Mesenchymal stem cell (in vitro differentiated cells and primary cell): ENCODE measurements around the gene SERPINE2.

Experiments
- DNase-seq: peaks from one replicate; pipeline ENCODE4 v3.0.0-alpha.2; 2013
- H2AFZ ChIP-seq: one replicate; pipeline ENCODE4 v1.6.1; 2013; ENCODE audit warnings: low read depth, mild to moderate bottlenecking, control low read depth, inconsistent platforms, low read length, moderate library complexity
- H2AK5ac ChIP-seq: 2 replicates; pipeline ENCODE4 v1.6.1; 2013; ENCODE audit warnings: low read length, moderate library complexity, mild to moderate bottlenecking, inconsistent platforms; ENCODE audit not compliant: severe bottlenecking
- H2BK120ac ChIP-seq: one replicate; pipeline ENCODE4 v1.6.1; 2013; ENCODE audit warnings: low read depth, mild to moderate bottlenecking, inconsistent platforms, low read length, moderate library complexity
- H2BK12ac ChIP-seq, 2 experiments: one replicate each; pipeline ENCODE4 v1.6.1; 2013; ENCODE audit warnings: inconsistent platforms in 2 of 2, low read length in 2 of 2, mild to moderate bottlenecking in 2 of 2, moderate library complexity in 2 of 2, control low read depth in 1 of 2
- H2BK15ac ChIP-seq: one replicate; pipeline ENCODE4 v1.6.1; 2013; ENCODE audit warnings: mild to moderate bottlenecking, low read depth, inconsistent platforms; ENCODE audit not compliant: poor library complexity, severe bottlenecking
- H2BK5ac ChIP-seq: 2 replicates; pipeline ENCODE4 v1.6.1; 2013; ENCODE audit warnings: low read depth, mild to moderate bottlenecking, low read length, control low read depth, inconsistent platforms; ENCODE audit not compliant: poor library complexity, severe bottlenecking
- H3K14ac ChIP-seq, 2 experiments: one replicate each; pipeline ENCODE4 v1.6.1; 2013; ENCODE audit warnings: inconsistent platforms in 2 of 2, low read length in 2 of 2, control low read depth in 1 of 2, mild to moderate bottlenecking in 1 of 2, moderate library complexity in 1 of 2
- H3K18ac ChIP-seq, 2 experiments: one replicate each; pipeline ENCODE4 v1.6.1; 2013; ENCODE audit warnings: inconsistent platforms in 2 of 2, low read length in 2 of 2, control low read depth in 1 of 2, low read depth in 1 of 2, mild to moderate bottlenecking in 1 of 2
- H3K23ac ChIP-seq, 2 experiments: one replicate each; pipeline ENCODE4 v1.6.1; 2013; ENCODE audit warnings: inconsistent platforms in 2 of 2, low read length in 2 of 2, mild to moderate bottlenecking in 2 of 2, moderate library complexity in 2 of 2, control low read depth in 1 of 2
- H3K27ac ChIP-seq: 2 replicates; pipeline ENCODE4 v1.5.1; 2013; ENCODE audit warnings: mild to moderate bottlenecking, moderate library complexity, low read length, control low read depth, inconsistent platforms; ENCODE audit not compliant: poor library complexity, severe bottlenecking
- H3K27me3 ChIP-seq, 2 experiments: 2 replicates each; pipeline versions ENCODE4 v1.6.1 to v1.7.0; 2013; ENCODE audit warnings: low read length in 2 of 2, mild to moderate bottlenecking in 2 of 2, moderate library complexity in 2 of 2, control low read depth in 1 of 2, inconsistent platforms in 1 of 2; ENCODE audit not compliant: control insufficient read depth in 1 of 2, insufficient read depth in 1 of 2
- H3K36me3 ChIP-seq, 2 experiments: 2 replicates each; pipeline versions ENCODE4 v1.6.1 to v1.7.0; 2013; ENCODE audit warnings: low read length in 2 of 2, control low read depth in 1 of 2, inconsistent platforms in 1 of 2, low read depth in 1 of 2, mild to moderate bottlenecking in 1 of 2; ENCODE audit not compliant: insufficient read depth in 2 of 2, control insufficient read depth in 1 of 2
- H3K4ac ChIP-seq, 2 experiments: one replicate each; pipeline ENCODE4 v1.6.1; 2013; ENCODE audit warnings: inconsistent platforms in 2 of 2, low read length in 2 of 2, mild to moderate bottlenecking in 2 of 2, moderate library complexity in 2 of 2, control low read depth in 1 of 2, low read depth in 1 of 2
- H3K4me1 ChIP-seq: 2 replicates; pipeline ENCODE4 v1.6.1; 2013; ENCODE audit warnings: low read depth, low read length, control low read depth; ENCODE audit not compliant: control insufficient read depth, insufficient read depth
- H3K4me2 ChIP-seq: 2 replicates; pipeline ENCODE4 v1.6.1; 2013; ENCODE audit warnings: low read length, mild to moderate bottlenecking, inconsistent platforms; ENCODE audit not compliant: poor library complexity, severe bottlenecking
- H3K4me3 ChIP-seq, 2 experiments: 2 replicates each; pipeline versions ENCODE4 v1.5.1 to v1.7.0; 2013; ENCODE audit warnings: low read length in 2 of 2, mild to moderate bottlenecking in 2 of 2, control low read depth in 1 of 2, low read depth in 1 of 2; ENCODE audit not compliant: insufficient read depth in 1 of 2
- H3K79me1 ChIP-seq: replicated peaks from 2 replicates; pipeline ENCODE4 v1.6.1; 2013; ENCODE audit warnings: mild to moderate bottlenecking, control low read depth, low read length, inconsistent platforms; ENCODE audit not compliant: poor library complexity, severe bottlenecking
- H3K9ac ChIP-seq: 2 replicates; pipeline ENCODE4 v1.7.0; 2013; ENCODE audit warnings: mild to moderate bottlenecking, low read length, moderate library complexity
- H3K9me3 ChIP-seq: 2 replicates; pipeline ENCODE4 v1.7.0; 2013; ENCODE audit warnings: mild to moderate bottlenecking, low read length; ENCODE audit not compliant: control insufficient read depth
- H4K8ac ChIP-seq: one replicate; pipeline ENCODE4 v1.6.1; 2013; ENCODE audit warnings: inconsistent platforms, mild to moderate bottlenecking, low read length, moderate library complexity
- H4K91ac ChIP-seq: one replicate; pipeline ENCODE4 v1.6.1; 2013; ENCODE audit warnings: mild to moderate bottlenecking, low read length, inconsistent platforms
- WGBS: methylation state at CpG from one replicate; pipeline ENCODE4 v1.1.7; 2013; ENCODE audit warnings: mixed read lengths; 5-methylcytosine and 5-hydroxymethylcytosine counted together

Gene SERPINE2

GRCh38 chr2:223980397-223980735 lies 58.7 kb downstream of the SERPINE2 start:
- no peak overlapping the region for H3K4me2 ChIP-seq
- DNase-seq, result no peak
- H3K4ac ChIP-seq, result no peak overlapping the region
- no peak overlapping the region for H2BK120ac ChIP-seq
- H3K4me3 ChIP-seq, result no peak overlapping the region
- no peaks in the 10 kb centered on the region for H3K9me3 ChIP-seq
- H3K79me1 ChIP-seq, result no peaks in the 10 kb centered on the region
- H3K18ac ChIP-seq, result no peak overlapping the region
- H2BK5ac ChIP-seq, result no peak overlapping the region
- H3K27me3 ChIP-seq, result no peaks in the 10 kb centered on the region
- no peak overlapping the region for H3K14ac ChIP-seq
- H2BK15ac ChIP-seq, result no peak overlapping the region
- peaks cover 7 to 92% of the 10 kb centered on the region in 2 experiments for H3K36me3 ChIP-seq
- WGBS, result 89% methylated on average over 1 of the region's 1 CpG
- no peak overlapping the region for H3K23ac ChIP-seq
- no peak overlapping the region for H4K91ac ChIP-seq
- H3K4me1 ChIP-seq, result no peaks in the 10 kb centered on the region
- H3K27ac ChIP-seq, result no peak overlapping the region
- H4K8ac ChIP-seq, result no peak overlapping the region
- no peak overlapping the region for H3K9ac ChIP-seq
- no peak overlapping the region for H2BK12ac ChIP-seq
- no peak overlapping the region for H2AK5ac ChIP-seq
- no peak overlapping the region for H2AFZ ChIP-seq

- H3K4me1 ChIP-seq, result no peaks in the 10 kb centered on the region
- DNase-seq, result peak; percentile 26
- no peak overlapping the region for H3K23ac ChIP-seq
- peak overlapping the region; percentile 13 for H3K27ac ChIP-seq
- H3K18ac ChIP-seq, result no peak overlapping the region
- no peaks in the 10 kb centered on the region for H3K9me3 ChIP-seq
- no peak overlapping the region for H3K4me2 ChIP-seq
- H3K27me3 ChIP-seq, result no peaks in the 10 kb centered on the region
- H2AFZ ChIP-seq, result no peak overlapping the region
- H2AK5ac ChIP-seq, result no peak overlapping the region
- no peak overlapping the region for H2BK12ac ChIP-seq
- H3K4ac ChIP-seq, result no peak overlapping the region
- H4K91ac ChIP-seq, result no peak overlapping the region
- no peak overlapping the region for H3K9ac ChIP-seq
- peaks cover 7 to 92% of the 10 kb centered on the region in 2 experiments for H3K36me3 ChIP-seq
- H2BK120ac ChIP-seq, result no peak overlapping the region
- H3K79me1 ChIP-seq, result no peaks in the 10 kb centered on the region
- no peak overlapping the region for H4K8ac ChIP-seq
- 95% methylated on average over 2 of the region's 2 CpGs for WGBS
- H3K4me3 ChIP-seq, result no peak overlapping the region
- H3K14ac ChIP-seq, result no peak overlapping the region
- no peak overlapping the region for H2BK5ac ChIP-seq
- H2BK15ac ChIP-seq, result no peak overlapping the region
Measured at GRCh38 chr2:223979730-223980396, 59.2 kb downstream of the SERPINE2 start.

GRCh38 chr2:223978451-223978850 lies 60.6 kb downstream of the SERPINE2 start:
- H4K91ac ChIP-seq, result no peak overlapping the region
- H3K18ac ChIP-seq, result no peak overlapping the region
- no peak overlapping the region for H4K8ac ChIP-seq
- no peak for DNase-seq
- no peaks in the 10 kb centered on the region for H3K27me3 ChIP-seq
- no peak overlapping the region for H2BK120ac ChIP-seq
- no peak overlapping the region for H3K27ac ChIP-seq
- no peak overlapping the region for H3K4ac ChIP-seq
- no peak overlapping the region for H2BK12ac ChIP-seq
- no peaks in the 10 kb centered on the region for H3K79me1 ChIP-seq
- no peak overlapping the region for H2AK5ac ChIP-seq
- no peaks in the 10 kb centered on the region for H3K4me1 ChIP-seq
- H2BK5ac ChIP-seq, result no peak overlapping the region
- no peak overlapping the region for H3K14ac ChIP-seq
- H3K23ac ChIP-seq, result no peak overlapping the region
- H3K36me3 ChIP-seq, result peaks cover 6 to 86% of the 10 kb centered on the region in 2 experiments
- H3K4me3 ChIP-seq, result no peak overlapping the region
- WGBS, result 94% methylated on average over 4 of the region's 4 CpGs
- no peaks in the 10 kb centered on the region for H3K9me3 ChIP-seq
- H2AFZ ChIP-seq, result no peak overlapping the region
- no peak overlapping the region for H3K9ac ChIP-seq
- no peak overlapping the region for H2BK15ac ChIP-seq
- no peak overlapping the region for H3K4me2 ChIP-seq

- no peaks in the 10 kb centered on the region for H3K4me1 ChIP-seq
- no peak overlapping the region for H3K4me2 ChIP-seq
- H3K9ac ChIP-seq, result no peak overlapping the region
- no peak overlapping the region for H2BK15ac ChIP-seq
- H3K36me3 ChIP-seq, result peaks cover 8 to 76% of the 10 kb centered on the region in 2 experiments
- H2AFZ ChIP-seq, result no peak overlapping the region
- H2BK120ac ChIP-seq, result no peak overlapping the region
- H3K14ac ChIP-seq, result no peak overlapping the region
- H3K27me3 ChIP-seq, result no peaks in the 10 kb centered on the region
- no peaks in the 10 kb centered on the region for H3K79me1 ChIP-seq
- H3K4ac ChIP-seq, result no peak overlapping the region
- H2AK5ac ChIP-seq, result no peak overlapping the region
- no peak for DNase-seq
- no peak overlapping the region for H2BK12ac ChIP-seq
- H2BK5ac ChIP-seq, result no peak overlapping the region
- H3K9me3 ChIP-seq, result no peaks in the 10 kb centered on the region
- H4K91ac ChIP-seq, result no peak overlapping the region
- WGBS, result 100% methylated on average over 1 of the region's 3 CpGs
- H3K4me3 ChIP-seq, result no peak overlapping the region
- no peak overlapping the region for H3K23ac ChIP-seq
- H3K18ac ChIP-seq, result no peak overlapping the region
- H3K27ac ChIP-seq, result no peak overlapping the region
- no peak overlapping the region for H4K8ac ChIP-seq
Measured at GRCh38 chr2:223976635-223977226, 62.4 kb downstream of the SERPINE2 start.
